Muscle layer of duodenum (tissue), 2 donors: ENCODE results near the gene PPP6R2.

Experiments used
- H3K27ac ChIP-seq: one replicate; pipeline ENCODE4 v1.7.0; 2013; ENCODE audit warnings: mild to moderate bottlenecking, low read length
- H3K27me3 ChIP-seq: one replicate; pipeline ENCODE4 v1.7.0; 2013; ENCODE audit warnings: low read depth, mild to moderate bottlenecking, control low read depth, low read length
- H3K36me3 ChIP-seq, 2 donors: one replicate each; pipeline ENCODE4 v1.7.0; 2013; ENCODE audit warnings: low read length in 2 of 2, control low read depth in 1 of 2, mild to moderate bottlenecking in 1 of 2; ENCODE audit not compliant: insufficient read depth in 2 of 2, control insufficient read depth in 1 of 2
- H3K4me1 ChIP-seq, 2 donors: one replicate each; pipeline ENCODE4 v1.7.0; 2013; ENCODE audit warnings: low read length in 2 of 2, mild to moderate bottlenecking in 2 of 2, control low read depth in 1 of 2, moderate library complexity in 1 of 2; ENCODE audit not compliant: insufficient read depth in 2 of 2, control insufficient read depth in 1 of 2
- H3K4me3 ChIP-seq, 2 donors: one replicate each; pipeline ENCODE4 v1.7.0; 2013; ENCODE audit warnings: low read length in 2 of 2, low read depth in 1 of 2, mild to moderate bottlenecking in 1 of 2
- H3K9me3 ChIP-seq, 2 donors: one replicate each; pipeline ENCODE4 v1.7.0; 2013; ENCODE audit warnings: low read length in 2 of 2, control low read depth in 1 of 2, mild to moderate bottlenecking in 1 of 2; ENCODE audit not compliant: control insufficient read depth in 1 of 2
- donor health status: healthy.

PPP6R2 gene

GRCh38 chr22:50342651-50343540 lies at the start of gene PPP6R2:
Gene PPP6R2, plus strand, starts transcription at chr22:50343327. Its CDS starts 50,582 bp downstream, at chr22:50393909.
- peak within 1 kb of the TSS; percentile 9 for H3K27ac ChIP-seq
- H3K36me3 ChIP-seq: peaks cover 0 to 1% of the 10 kb centered on the region in 2 donors
- H3K4me3 ChIP-seq: peak within 1 kb of the TSS; percentile 72 to 88
- H3K27me3 ChIP-seq: no peaks in the 10 kb centered on the region
- H3K9me3 ChIP-seq: no peaks in the 10 kb centered on the region
- H3K4me1 ChIP-seq: peaks cover 0 to 27% of the 10 kb centered on the region in 2 donors

GRCh38 chr22:50293441-50294318 lies 49.4 kb upstream of the PPP6R2 start:
- Histone ChIP-seq H3K36me3 (peaks cover 15 to 21% of the 10 kb centered on the region in 2 donors), H3K9me3 (no peaks in the 10 kb centered on the region), H3K4me3 (peak overlapping the region in 1 of 2 donors; percentile 42), H3K27ac (peak overlapping the region; percentile 60), H3K4me1 (peaks cover 14 to 49% of the 10 kb centered on the region in 2 donors), H3K27me3 (no peaks in the 10 kb centered on the region)

- peak overlapping the region; percentile 56 for H3K27ac ChIP-seq
- H3K27me3 ChIP-seq: no peaks in the 10 kb centered on the region
- no peaks in the 10 kb centered on the region for H3K9me3 ChIP-seq
- H3K4me1 ChIP-seq: peaks cover 14 to 49% of the 10 kb centered on the region in 2 donors
- H3K36me3 ChIP-seq: peaks cover 9 to 15% of the 10 kb centered on the region in 2 donors
- peak overlapping the region in 1 of 2 donors; percentile 42 for H3K4me3 ChIP-seq
Observed at GRCh38 chr22:50294319-50294656, 48.8 kb upstream of the PPP6R2 start.

GRCh38 chr22:50296658-50297490 lies 46.3 kb upstream of the PPP6R2 start:
- Histone ChIP-seq H3K36me3 (no peaks in the 10 kb centered on the region), H3K27me3 (no peaks in the 10 kb centered on the region), H3K4me3 (no peak overlapping the region), H3K4me1 (peaks cover 21 to 75% of the 10 kb centered on the region in 2 donors), H3K27ac (no peak overlapping the region), H3K9me3 (no peaks in the 10 kb centered on the region)

GRCh38 chr22:50297510-50298265 lies 45.4 kb upstream of the PPP6R2 start:
- H3K4me3 ChIP-seq: no peak overlapping the region
- no peaks in the 10 kb centered on the region for H3K27me3 ChIP-seq
- no peaks in the 10 kb centered on the region for H3K36me3 ChIP-seq
- peaks cover 20 to 78% of the 10 kb centered on the region in 2 donors for H3K4me1 ChIP-seq
- H3K9me3 ChIP-seq: no peaks in the 10 kb centered on the region
- no peak overlapping the region for H3K27ac ChIP-seq

GRCh38 chr22:50298266-50298637 lies 44.9 kb upstream of the PPP6R2 start:
- no peaks in the 10 kb centered on the region for H3K36me3 ChIP-seq
- no peaks in the 10 kb centered on the region for H3K9me3 ChIP-seq
- H3K4me3 ChIP-seq: no peak overlapping the region
- H3K4me1 ChIP-seq: peaks cover 20 to 78% of the 10 kb centered on the region in 2 donors
- H3K27ac ChIP-seq: no peak overlapping the region
- H3K27me3 ChIP-seq: no peaks in the 10 kb centered on the region

GRCh38 chr22:50298937-50299784 lies 44.0 kb upstream of the PPP6R2 start:
- H3K27me3 ChIP-seq: no peaks in the 10 kb centered on the region
- H3K4me3 ChIP-seq: peak overlapping the region in 1 of 2 donors; percentile 50
- peaks cover 28 to 78% of the 10 kb centered on the region in 2 donors for H3K4me1 ChIP-seq
- H3K9me3 ChIP-seq: no peaks in the 10 kb centered on the region
- H3K27ac ChIP-seq: no peak overlapping the region
- no peaks in the 10 kb centered on the region for H3K36me3 ChIP-seq

GRCh38 chr22:50299785-50300619 lies 43.1 kb upstream of the PPP6R2 start:
- no peaks in the 10 kb centered on the region for H3K9me3 ChIP-seq
- H3K27me3 ChIP-seq: no peaks in the 10 kb centered on the region
- H3K36me3 ChIP-seq: no peaks in the 10 kb centered on the region
- H3K4me1 ChIP-seq: peaks cover 27 to 78% of the 10 kb centered on the region in 2 donors
- H3K4me3 ChIP-seq: peak overlapping the region in 1 of 2 donors; percentile 50
- H3K27ac ChIP-seq: no peak overlapping the region

- Histone ChIP-seq H3K4me1 (peaks cover 34 to 85% of the 10 kb centered on the region in 2 donors), H3K9me3 (no peaks in the 10 kb centered on the region), H3K27me3 (no peaks in the 10 kb centered on the region), H3K36me3 (no peaks in the 10 kb centered on the region), H3K27ac (no peak overlapping the region), H3K4me3 (peak overlapping the region in 1 of 2 donors; percentile 50)
Observed at GRCh38 chr22:50300620-50301257, 42.4 kb upstream of the PPP6R2 start.
